Neural cell (in vitro differentiated cells): ENCODE measurements around the gene MRPL21. TPM values are rescaled to one million over a fixed set of nuclear protein-coding genes. Genes with fewer than 3 reads are reported as not detected.

ENCODE experiments used
- H2AFZ ChIP-seq: fragments of 200-600, 300-800 bp; sonication (generic), shearing (Covaris generic); 2 replicates; pipeline ENCODE4 v1.6.0; 2014; ENCODE audit warnings: low read depth, mild to moderate bottlenecking, antibody characterized with exemption, low read length, moderate library complexity
- H3F3A ChIP-seq: fragments of 200-600 bp; shearing (Covaris generic); 2 replicates; pipeline ENCODE4 v1.6.1; 2016; ENCODE audit warnings: mild to moderate bottlenecking, moderate library complexity, mixed read lengths, antibody characterized with exemption, low read length; ENCODE audit not compliant: insufficient read depth, poor library complexity, severe bottlenecking
- H3K27ac ChIP-seq: fragments of 200-600, 300-800 bp; sonication (generic), shearing (Covaris generic); 2 replicates; pipeline ENCODE4 v1.5.1; 2014; ENCODE audit warnings: mild to moderate bottlenecking, low read length, moderate library complexity
- H3K27me3 ChIP-seq: fragments of 300-800, 200-600 bp; sonication (generic), shearing (Covaris generic); 2 replicates; pipeline ENCODE4 v1.6.0; 2014; ENCODE audit warnings: mild to moderate bottlenecking, low read depth, low read length, moderate library complexity; ENCODE audit not compliant: insufficient read depth
- H3K36me3 ChIP-seq: fragments of 300-800, 200-600 bp; sonication (generic), shearing (Covaris generic); 2 replicates; pipeline ENCODE4 v1.5.1; 2014; ENCODE audit warnings: mild to moderate bottlenecking, antibody characterized with exemption, low read length, moderate library complexity; ENCODE audit not compliant: insufficient read depth
- H3K4me2 ChIP-seq: fragments of 300-800, 200-600 bp; sonication (generic), shearing (Covaris generic); 2 replicates; pipeline ENCODE4 v1.6.0; 2014; ENCODE audit warnings: mild to moderate bottlenecking, low read length
- H3K4me3 ChIP-seq: fragments of 300-800, 200-600 bp; sonication (generic), shearing (Covaris generic); 2 replicates; pipeline ENCODE4 v1.5.1; 2014; ENCODE audit warnings: mild to moderate bottlenecking, low read length, moderate library complexity
- H3K79me2 ChIP-seq: fragments of 200-600 bp; shearing (Covaris generic); replicated peaks from 2 replicates; pipeline ENCODE4 v1.6.0; 2014; ENCODE audit warnings: mild to moderate bottlenecking, low read length, moderate library complexity; ENCODE audit not compliant: insufficient read depth
- H3K9ac ChIP-seq: fragments of 300-800, 200-600 bp; sonication (generic), shearing (Covaris generic); 2 replicates; pipeline ENCODE4 v1.6.1; 2016; ENCODE audit warnings: mild to moderate bottlenecking, low read length, mixed read lengths
- H3K9me2 ChIP-seq: fragments of 200-600 bp; shearing (Covaris generic); 2 replicates; pipeline ENCODE4 v1.6.1; 2016; ENCODE audit warnings: mild to moderate bottlenecking, low read length, mixed read lengths; ENCODE audit not compliant: insufficient read depth
- H3K9me3 ChIP-seq: fragments of 200-600, 300-800 bp; sonication (generic), shearing (Covaris generic); 2 replicates; pipeline ENCODE4 v1.6.1; 2016; ENCODE audit warnings: mild to moderate bottlenecking, mixed run types, low read length, moderate library complexity, mixed read lengths
- H4K20me1 ChIP-seq: fragments of 200-600 bp; shearing (Covaris generic); 2 replicates; pipeline ENCODE4 v1.6.1; 2016; ENCODE audit warnings: mild to moderate bottlenecking, mixed run types; ENCODE audit not compliant: insufficient read depth
- CTCF ChIP-seq: fragments of 450-650 bp; IDR thresholded peaks from 2 replicates; pipeline ENCODE4 v1.5.1; 2014; ENCODE audit warnings: antibody characterized with exemption, mild to moderate bottlenecking, moderate library complexity; ENCODE audit not compliant: poor library complexity, severe bottlenecking
- EP300 ChIP-seq: fragments of 450-650 bp; conservative IDR thresholded peaks from 2 replicates; pipeline ENCODE4 v1.6.1; 2014; ENCODE audit warnings: antibody characterized with exemption, mild to moderate bottlenecking, moderate library complexity; ENCODE audit not compliant: poor library complexity, severe bottlenecking
- EZH2 ChIP-seq: fragments of 200-600, 300-800 bp; shearing (Covaris generic), sonication (generic); IDR thresholded peaks from 2 replicates; pipeline ENCODE4 v1.6.1; 2014; ENCODE audit warnings: antibody characterized with exemption, low read length, borderline replicate concordance, mild to moderate bottlenecking; ENCODE audit not compliant: insufficient read depth, poor library complexity, severe bottlenecking
- MXI1 ChIP-seq: fragments of 450-650 bp; conservative IDR thresholded peaks from 2 replicates; pipeline ENCODE4 v1.6.1; 2014; ENCODE audit warnings: antibody characterized with exemption, mild to moderate bottlenecking; ENCODE audit not compliant: poor library complexity, severe bottlenecking
- POLR2AphosphoS5 ChIP-seq: IDR thresholded peaks from 2 replicates; pipeline ENCODE4 v1.6.1; 2012
- RAD21 ChIP-seq: fragments of 450-650 bp; conservative IDR thresholded peaks from 2 replicates; pipeline ENCODE4 v1.6.1; 2014; ENCODE audit warnings: antibody characterized with exemption, mild to moderate bottlenecking, moderate library complexity
- REST ChIP-seq: IDR thresholded peaks from 2 replicates; pipeline ENCODE4 v1.6.1; 2012; ENCODE audit warnings: borderline replicate concordance
- SMC3 ChIP-seq: fragments of 450-650 bp; conservative IDR thresholded peaks from 2 replicates; pipeline ENCODE4 v1.6.1; 2014; ENCODE audit warnings: antibody characterized with exemption, mild to moderate bottlenecking, moderate library complexity; ENCODE audit not compliant: poor library complexity
- TAF1 ChIP-seq: IDR thresholded peaks from 2 replicates; pipeline ENCODE4 v1.6.1; 2012; ENCODE audit warnings: low read depth
- polyA plus RNA-seq: library from polyadenylated mRNA; depleted of rRNA; stranded (reverse); fragments of >200 nt; gene quantifications from 2 replicates; pipeline ENCODE4 v1.2.3, GENCODE V29; 2014

MRPL21 gene
- polyA plus RNA-seq, 1 donor from 2014 or later: 139 TPM

- H3K4me3 ChIP-seq: no peak overlapping the region
- no peaks in the 10 kb centered on the region for H3K27me3 ChIP-seq
- no peak overlapping the region for H3K27ac ChIP-seq
- H2AFZ ChIP-seq: no peak overlapping the region
- no peaks in the 10 kb centered on the region for H3F3A ChIP-seq
- H3K79me2 ChIP-seq: no peaks in the 10 kb centered on the region
- no peaks in the 10 kb centered on the region for H3K9me2 ChIP-seq
- no peaks in the 10 kb centered on the region for H3K9me3 ChIP-seq
- H3K4me2 ChIP-seq: no peak overlapping the region
- H3K9ac ChIP-seq: no peak overlapping the region
- H4K20me1 ChIP-seq: no peaks in the 10 kb centered on the region
- no peak for TF ChIP-seq CTCF
- TF ChIP-seq POLR2AphosphoS5: no peak
- TF ChIP-seq RAD21: no peak
- TF ChIP-seq EZH2: no peak
- TF ChIP-seq REST: no peak
- TF ChIP-seq TAF1: no peak
- TF ChIP-seq SMC3: no peak
- TF ChIP-seq MXI1: no peak
- TF ChIP-seq EP300: no peak
- no peaks in the 10 kb centered on the region for H3K36me3 ChIP-seq
These were observed 37.2 kb upstream of the MRPL21 start for GRCh38 chr11:68940651-68941323.

- Histone ChIP-seq H3K4me3 (no peak overlapping the region), H3K27me3 (no peaks in the 10 kb centered on the region), H3K36me3 (no peaks in the 10 kb centered on the region), H3K9me3 (no peaks in the 10 kb centered on the region), H3K4me2 (no peak overlapping the region), H2AFZ (no peak overlapping the region), H3F3A (no peaks in the 10 kb centered on the region), H3K9me2 (no peaks in the 10 kb centered on the region), H3K27ac (no peak overlapping the region), H3K79me2 (no peaks in the 10 kb centered on the region), H4K20me1 (no peaks in the 10 kb centered on the region), H3K9ac (no peak overlapping the region)
- TF ChIP-seq RAD21: no peak
These were observed 36.2 kb upstream of the MRPL21 start for GRCh38 chr11:68939583-68940555.
